Activated CD4-positive, CD25-positive, alpha-beta regulatory T cell treated with anti-CD3 and anti-CD28 coated beads, Interleukin-2, amount 50 U/mL, for 24 hours (primary cell): ENCODE measurements around the gene FER.
"Not testable (repeated sequence)": the region's sequence is repeated elsewhere in the genome, so short reads cannot be mapped to it uniquely, and the experiment has no call there.

Experiments
- ATAC-seq, 2 donors: fragments of 150-1000 bp; cut with Tn5 transposase; one replicate each; pipeline ENCODE4 v1.10.0; 2021; ENCODE audit warnings: mild to moderate bottlenecking in 1 of 2, moderate library complexity in 1 of 2

Gene FER

DNA sequence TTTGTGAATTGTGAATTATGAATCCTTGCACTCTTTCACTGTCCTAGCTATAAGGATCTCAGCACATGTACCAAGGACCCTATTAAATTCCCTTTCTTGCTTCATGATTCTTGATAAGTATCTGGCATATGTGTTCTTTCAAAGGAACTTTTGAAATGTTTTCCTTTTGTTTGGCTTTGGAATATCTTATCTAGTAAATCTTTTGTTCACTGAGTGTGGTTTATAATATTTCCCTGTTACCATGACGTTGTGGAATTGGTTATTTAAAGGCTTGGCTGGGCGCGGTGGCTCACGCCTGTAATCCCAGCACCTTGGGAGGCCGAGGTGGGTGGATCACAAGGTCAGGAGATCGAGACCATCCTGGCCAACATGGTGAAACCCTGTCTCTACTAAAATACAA, 151.5 kb downstream of the FER start:
- not testable (repeated sequence) for ATAC-seq

- ATAC-seq, result no peak
These were observed 153.0 kb downstream of the FER start for GRCh38 chr5:108900668-108901067.

DNA sequence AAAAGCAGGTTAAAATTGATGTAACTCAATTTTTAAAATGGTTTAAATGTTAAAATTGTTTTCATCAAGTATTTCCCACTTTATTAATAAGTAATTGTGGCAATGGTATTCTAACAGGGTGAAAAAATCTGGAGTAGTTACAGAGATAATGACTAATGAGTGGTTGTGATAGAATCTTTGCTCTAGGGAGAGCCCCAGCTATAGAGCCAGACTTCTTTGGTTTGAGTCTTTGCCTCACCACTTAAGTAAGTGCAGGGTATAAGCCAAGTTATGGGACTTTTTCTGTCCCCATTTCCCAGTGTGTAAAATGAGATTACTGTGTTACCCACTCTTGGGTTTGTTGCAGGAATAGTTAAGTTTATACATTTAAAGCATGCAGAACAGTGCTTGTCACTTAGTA, 158.1 kb downstream of the FER start:
- ATAC-seq, result peak in 1 of 2 donors; percentile 49

DNA sequence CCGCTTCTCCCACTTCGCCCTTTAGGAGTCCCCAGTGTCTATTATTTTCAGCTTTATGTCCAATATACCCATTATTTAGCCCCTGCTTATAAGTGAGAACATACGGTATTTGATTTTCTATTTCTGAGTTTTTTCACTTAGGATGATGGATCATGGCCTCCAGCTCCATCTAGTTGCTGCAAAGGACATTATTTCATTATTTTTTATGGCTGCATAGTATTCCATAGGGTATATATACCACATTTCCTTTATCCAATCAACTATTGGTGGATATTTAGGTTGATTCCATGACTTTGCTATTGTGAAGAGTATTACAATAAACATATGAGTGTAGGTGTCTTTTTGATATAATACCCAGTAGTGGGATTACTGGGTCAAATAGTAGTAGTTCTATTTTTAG, 162.9 kb downstream of the FER start:
- no peak for ATAC-seq

DNA sequence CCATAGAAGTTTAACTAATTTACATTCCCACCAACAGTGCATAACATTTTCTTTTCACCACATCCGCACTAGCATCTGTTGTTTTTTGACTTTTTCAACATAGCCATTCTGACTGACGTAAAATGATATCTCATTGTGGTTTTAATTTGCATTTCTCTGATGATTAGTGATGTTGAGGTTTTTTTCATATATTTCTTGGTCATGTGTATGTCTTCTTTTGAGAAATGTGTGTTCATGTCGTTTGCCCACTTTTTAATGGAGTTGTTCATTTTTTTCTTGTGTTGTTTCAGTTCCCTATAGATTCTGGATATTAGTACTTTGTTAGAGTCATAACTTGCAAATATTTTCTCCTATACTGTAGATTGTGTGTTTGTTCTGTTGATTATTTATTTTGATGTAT, 163.4 kb downstream of the FER start:
- ATAC-seq, result peak; percentile 41 to 66

DNA sequence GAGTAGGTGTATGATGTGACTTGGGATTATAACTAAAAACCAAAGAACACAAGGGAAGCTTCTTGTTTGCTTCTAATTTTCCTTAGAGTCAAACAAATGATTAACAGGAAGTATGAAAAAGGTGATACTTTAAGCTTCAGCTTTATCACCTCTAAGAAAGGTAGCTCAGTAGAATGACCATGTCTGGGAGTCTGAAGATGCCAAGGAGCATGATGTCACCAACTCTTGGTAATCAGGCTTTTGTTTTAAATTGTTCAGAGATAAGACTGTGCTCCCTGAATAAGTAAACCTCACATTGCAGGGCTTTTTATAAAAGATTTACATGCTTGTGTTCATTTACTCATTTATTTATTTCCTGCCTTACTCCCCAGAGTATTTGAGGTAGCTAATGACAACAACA, 169.9 kb downstream of the FER start:
- ATAC-seq, result no peak

GRCh38 chr5:108919591-108920326, 172.1 kb downstream of the FER start:
- ATAC-seq, result peak in 1 of 2 donors; percentile 43

DNA sequence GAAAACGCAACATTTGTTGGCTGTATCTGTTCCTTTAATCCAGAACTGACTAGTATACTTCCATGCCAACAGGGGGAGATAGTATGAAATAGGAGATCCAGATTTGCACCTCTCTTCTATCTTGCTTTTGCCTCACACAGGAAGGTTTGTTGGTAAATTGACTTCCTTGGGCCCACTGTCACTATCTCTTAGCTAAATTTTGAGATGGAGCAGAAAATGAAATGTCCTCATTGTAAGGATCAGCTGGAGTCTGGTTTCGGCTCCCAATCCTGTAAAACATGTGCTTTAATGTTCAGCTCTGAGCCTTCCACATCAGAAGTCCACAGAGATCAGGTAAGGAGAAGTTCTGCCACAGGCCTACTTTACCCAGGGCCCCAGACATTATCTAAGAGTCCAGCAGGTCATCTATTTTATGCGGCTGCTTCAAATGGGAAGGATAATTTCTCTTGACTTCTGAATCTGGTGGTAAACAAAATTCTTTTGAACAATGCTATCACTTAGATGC, 176.8 kb downstream of the FER start:
- no peak for ATAC-seq

DNA sequence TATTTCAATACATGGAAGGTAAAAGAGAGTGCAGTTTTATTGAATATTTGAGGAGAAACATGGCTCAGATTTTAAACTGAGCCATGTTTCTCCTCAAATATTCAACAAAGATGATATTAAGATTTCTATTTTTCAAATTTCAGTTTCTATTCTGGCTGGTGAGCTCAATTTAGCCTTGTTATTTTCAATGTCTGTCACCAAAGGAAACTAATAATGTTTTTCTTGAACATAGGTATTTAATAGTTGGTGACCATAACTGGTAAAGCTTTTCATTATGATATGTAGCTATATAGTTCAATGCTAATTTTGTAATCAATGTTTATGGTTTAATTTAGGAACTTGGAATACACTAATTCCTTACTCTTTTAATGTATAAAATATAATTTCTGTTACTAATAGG, 177.4 kb downstream of the FER start:
- no peak for ATAC-seq

DNA sequence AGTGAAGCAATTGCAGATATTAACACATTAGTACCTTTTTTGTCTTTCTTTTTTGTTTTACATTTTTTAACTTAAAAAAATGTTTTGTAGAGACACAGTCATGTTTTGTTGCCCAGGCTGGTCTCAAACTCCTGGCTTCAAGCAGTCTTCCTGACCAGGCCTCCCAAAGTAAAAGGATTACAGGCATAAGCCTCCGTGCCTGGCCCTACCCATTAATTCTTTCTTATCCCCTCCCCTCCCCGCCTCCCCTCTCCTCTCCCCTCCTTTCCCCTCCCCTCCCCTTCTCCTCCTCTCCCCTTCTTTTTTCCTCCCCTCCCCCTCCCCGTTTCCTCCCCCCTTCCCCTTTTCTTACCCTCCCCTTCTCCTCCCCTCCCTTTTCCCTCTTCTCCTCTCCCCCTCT, 182.4 kb downstream of the FER start:
- no peak for ATAC-seq

- ATAC-seq, result no peak
These were observed 187.9 kb downstream of the FER start for GRCh38 chr5:108935611-108936010.

DNA sequence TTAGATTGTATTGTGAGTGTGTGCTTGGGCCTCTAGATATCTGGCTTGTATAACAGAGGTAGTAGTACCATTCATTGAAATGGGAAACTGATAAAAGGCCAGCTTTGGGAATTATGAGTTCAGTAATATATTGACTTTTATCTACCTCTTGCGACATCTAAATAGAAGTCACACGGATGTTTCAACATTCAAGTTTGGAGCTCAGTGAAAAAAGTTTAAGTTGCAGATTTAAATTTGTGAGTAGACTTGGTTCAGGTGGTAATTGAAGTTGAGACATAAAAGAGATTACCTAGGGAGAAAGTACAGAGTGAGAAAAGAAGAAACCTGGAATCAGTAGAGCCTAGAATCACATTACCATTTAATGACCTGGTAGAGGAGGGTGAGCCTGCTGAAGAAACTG, 189.5 kb downstream of the FER start:
- ATAC-seq, result no peak

DNA sequence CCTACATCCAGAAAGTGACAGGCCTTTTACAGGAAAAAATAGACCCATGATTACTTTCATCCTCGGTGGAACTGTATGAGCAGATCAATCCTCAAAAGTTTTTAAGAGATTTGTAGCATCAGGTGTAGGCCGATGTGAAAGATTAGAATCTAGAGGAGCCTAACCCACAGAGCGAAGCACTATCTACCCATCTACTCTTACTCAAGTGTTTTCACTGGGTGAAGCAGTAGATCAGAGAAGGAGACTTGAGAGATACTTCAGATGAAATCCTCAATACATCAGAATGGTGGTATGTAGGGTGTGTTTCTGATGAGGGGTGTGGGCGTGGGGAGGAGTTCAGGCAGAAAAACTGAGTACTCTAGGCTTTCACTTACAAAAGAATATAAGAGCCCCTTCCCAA, 192.8 kb downstream of the FER start:
- no peak for ATAC-seq

DNA sequence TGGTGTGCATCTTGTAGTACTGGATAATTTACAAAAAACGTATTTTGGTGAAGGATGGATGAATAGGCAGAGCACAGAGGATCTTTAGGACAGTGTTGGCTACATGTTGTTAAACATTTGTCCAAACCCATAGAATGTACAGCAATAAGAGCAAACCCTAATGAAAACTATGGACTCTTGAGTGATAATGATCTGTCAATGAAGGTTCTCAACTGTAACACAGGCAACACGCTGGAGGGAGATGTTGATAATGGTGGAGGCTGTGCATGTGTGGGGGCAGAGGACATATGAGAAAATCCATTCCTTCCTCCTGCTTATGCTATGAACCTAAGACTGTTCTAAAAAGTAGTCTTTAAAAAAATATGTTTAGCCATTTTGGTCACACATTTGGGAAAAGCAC, 194.0 kb downstream of the FER start:
- ATAC-seq, result no peak

- ATAC-seq, result no peak
These were observed 195.0 kb downstream of the FER start for GRCh38 chr5:108942701-108943100.

- ATAC-seq, result no peak
These were observed 197.4 kb downstream of the FER start for GRCh38 chr5:108945094-108945493.

DNA sequence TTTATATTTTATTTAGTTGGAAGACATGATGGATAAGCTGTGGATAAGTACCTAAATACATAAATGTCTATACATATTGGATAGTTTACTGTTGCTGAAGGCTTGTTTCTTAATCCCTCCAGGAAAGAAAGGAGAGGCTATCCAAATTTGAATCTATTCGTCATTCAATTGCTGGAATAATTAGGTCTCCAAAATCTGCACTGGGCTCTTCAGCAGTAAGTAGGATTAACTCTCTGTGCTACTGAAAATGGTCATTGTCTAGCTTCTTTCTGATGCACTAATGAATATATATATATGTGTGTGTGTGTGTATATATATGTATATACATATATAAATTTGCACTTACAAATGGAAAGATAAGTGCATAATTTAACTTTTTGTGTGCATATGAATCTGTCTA, 198.3 kb downstream of the FER start:
- ATAC-seq, result no peak

- ATAC-seq, result no peak
These were observed 199.5 kb downstream of the FER start for GRCh38 chr5:108947164-108947563.

GRCh38 chr5:108950276-108950675, 202.6 kb downstream of the FER start:
- ATAC-seq, result no peak

DNA sequence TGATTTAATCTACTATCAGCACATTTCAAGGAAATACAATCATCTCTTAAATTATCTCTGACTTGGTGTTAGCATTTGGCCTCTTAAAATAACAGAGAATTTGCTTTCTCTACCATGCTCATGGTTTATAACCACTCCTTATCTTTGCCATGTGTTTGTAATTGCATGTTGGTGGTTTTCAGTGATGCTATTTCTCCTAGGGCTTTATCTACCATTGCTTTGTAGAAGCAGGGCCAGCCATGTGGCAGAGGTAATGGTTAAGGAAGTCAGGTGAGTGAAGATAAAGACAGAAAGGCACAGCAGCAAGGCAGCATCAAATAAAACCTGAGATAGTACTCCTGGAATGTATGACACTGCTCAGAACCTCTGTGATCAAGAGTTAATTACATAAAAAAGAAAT, 206.2 kb downstream of the FER start:
- ATAC-seq, result no peak

- no peak for ATAC-seq
These were observed 209.6 kb downstream of the FER start for GRCh38 chr5:108957333-108957732.

DNA sequence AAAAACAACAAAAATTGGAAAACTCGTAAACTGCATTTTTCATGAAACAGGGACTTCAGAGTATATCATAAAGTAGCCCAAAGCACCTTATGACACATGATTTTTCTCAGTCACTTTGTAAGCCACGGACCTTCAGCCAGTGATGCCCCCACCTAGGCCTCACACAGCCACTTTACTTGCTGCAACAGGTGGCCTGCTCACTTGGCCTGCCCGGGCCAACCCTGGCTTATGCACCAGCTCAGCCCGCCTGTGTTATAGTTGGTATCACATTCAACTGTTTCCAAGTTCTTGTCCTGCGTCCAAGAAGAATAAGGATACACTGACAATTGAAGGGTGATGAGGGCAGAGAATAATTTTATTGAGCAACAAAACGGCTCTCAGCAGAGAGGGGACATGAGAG, 219.2 kb downstream of the FER start:
- ATAC-seq, result no peak

DNA sequence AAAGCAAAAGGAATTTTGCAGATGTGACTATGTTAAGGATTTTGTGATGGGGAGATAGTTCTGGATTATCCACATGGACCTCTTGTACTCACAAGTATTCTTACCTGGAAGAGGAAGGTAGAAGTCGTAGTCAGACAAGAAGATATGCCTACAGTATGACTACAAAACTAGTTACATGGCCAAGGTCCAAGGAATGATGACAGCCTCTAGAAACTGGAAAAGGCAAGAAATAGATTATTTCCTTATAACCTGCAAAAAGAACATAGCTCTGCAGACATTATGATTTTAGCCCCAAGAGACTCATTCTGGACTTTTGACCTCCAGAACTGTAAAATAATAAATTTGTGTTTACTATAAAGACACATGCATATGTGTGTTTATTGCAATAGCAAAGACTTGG, 226.9 kb downstream of the FER start:
- ATAC-seq, result no peak

GRCh38 chr5:108975697-108976096, 228.0 kb downstream of the FER start:
- ATAC-seq, result no peak

- ATAC-seq, result no peak
These were observed 235.9 kb downstream of the FER start for GRCh38 chr5:108983461-108984092.
